GM12878 (cell line): ENCODE measurements around the gene ZDHHC21. TPM values are rescaled to one million over a fixed set of nuclear protein-coding genes. Genes with fewer than 3 reads are reported as not detected.

Source experiments
- CREB1 ChIP-seq: IDR thresholded peaks from 2 replicates; pipeline ENCODE4 v1.6.1; 2012; ENCODE audit warnings: low read depth, mild to moderate bottlenecking, inconsistent platforms
- ESRRA ChIP-seq: IDR thresholded peaks from 2 replicates; pipeline ENCODE4 v1.6.1; 2012; ENCODE audit warnings: mild to moderate bottlenecking, low read length, improper control_type of control experiment
- IRF3 ChIP-seq: fragments of 450-650 bp; IDR thresholded peaks from 2 replicates; pipeline ENCODE4 v1.6.1; 2014; ENCODE audit warnings: mild to moderate bottlenecking
- JUNB ChIP-seq: IDR thresholded peaks from 2 replicates; pipeline ENCODE4 v1.6.1; 2016; ENCODE audit warnings: antibody characterized with exemption, mild to moderate bottlenecking
- JUND ChIP-seq: IDR thresholded peaks from 2 replicates; pipeline ENCODE4 v1.6.1; 2012; ENCODE audit warnings: low read depth, mild to moderate bottlenecking, low read length, improper control_type of control experiment, moderate library complexity
- KDM1A ChIP-seq: fragments of 200-600 bp; sonication (generic); IDR thresholded peaks from 2 replicates; pipeline ENCODE4 v1.6.1; 2016; ENCODE audit warnings: borderline replicate concordance
- KLF5 ChIP-seq: fragments of 450-650 bp; IDR thresholded peaks from 2 replicates; pipeline ENCODE4 v1.6.1; 2014; ENCODE audit warnings: mild to moderate bottlenecking; ENCODE audit not compliant: partially characterized antibody
- NFIC ChIP-seq: IDR thresholded peaks from 2 replicates; pipeline ENCODE4 v1.6.1; 2012; ENCODE audit warnings: low read depth, mild to moderate bottlenecking, inconsistent platforms, low read length, moderate library complexity
- NFXL1 ChIP-seq: fragments of 450-650 bp; IDR thresholded peaks from 2 replicates; pipeline ENCODE4 v1.6.1; 2017; ENCODE audit warnings: antibody characterized with exemption, mild to moderate bottlenecking, borderline replicate concordance
- NR2C2 ChIP-seq: IDR thresholded peaks from 2 replicates; pipeline ENCODE4 v1.6.1; 2011; ENCODE audit warnings: borderline replicate concordance, low read depth; ENCODE audit not compliant: control insufficient read depth, insufficient read length
- PAX8 ChIP-seq: fragments of 450-650 bp; IDR thresholded peaks from 2 replicates; pipeline ENCODE4 v1.6.1; 2017; ENCODE audit warnings: mild to moderate bottlenecking, moderate library complexity
- PKNOX1 ChIP-seq: fragments of 450-650 bp; IDR thresholded peaks from 2 replicates; pipeline ENCODE4 v1.6.1; 2016; ENCODE audit warnings: mild to moderate bottlenecking
- PRDM15 ChIP-seq: fragments of 450-650 bp; formaldehyde crosslinking; IDR thresholded peaks from 2 replicates; pipeline ENCODE4 v1.4.0; 2020; ENCODE audit warnings: mild to moderate bottlenecking, moderate library complexity
- RBBP5 ChIP-seq: fragments of 200-600 bp; sonication (generic); conservative IDR thresholded peaks from 2 replicates; pipeline ENCODE4 v1.6.1; 2016
- TARDBP ChIP-seq: IDR thresholded peaks from 2 replicates; pipeline ENCODE4 v1.6.1; 2016; ENCODE audit warnings: borderline replicate concordance
- ZNF217 ChIP-seq: fragments of 450-650 bp; IDR thresholded peaks from 2 replicates; pipeline ENCODE4 v1.6.1; 2017; ENCODE audit warnings: antibody characterized with exemption, mild to moderate bottlenecking
- ZNF622 ChIP-seq: fragments of 450-650 bp; IDR thresholded peaks from 2 replicates; pipeline ENCODE4 v1.6.1; 2017; ENCODE audit warnings: mild to moderate bottlenecking, inconsistent platforms
- ZNF687 ChIP-seq: fragments of 450-650 bp; IDR thresholded peaks from 2 replicates; pipeline ENCODE4 v1.6.1; 2017; ENCODE audit warnings: mild to moderate bottlenecking, moderate library complexity
- ZSCAN29 ChIP-seq: fragments of 450-650 bp; IDR thresholded peaks from 2 replicates; pipeline ENCODE4 v1.6.1; 2017; ENCODE audit warnings: mild to moderate bottlenecking, moderate library complexity
- polyA plus RNA-seq, 11 experiments: library from polyadenylated mRNA; depleted of rRNA in 4 of 11; unstranded in 6 of 11; stranded (reverse) in 5 of 11; fragments of >200 nt; fragmentation: Nextera tagmentation in 4 of 11; fragmentation: Illumina TruSeq in 1 of 11; extraction: Ambion mirVana in 4 of 11; extraction: Trizol in 1 of 11; gene quantifications; 1 replicate in 1 of 11; 2 replicates in 10 of 11; pipeline versions ENCODE4 v1.2.1 to v1.2.3, GENCODE V29; 2011 to 2016; ENCODE audit warnings: inconsistent platforms in 2 of 11, missing spikeins in 2 of 11, low read depth in 1 of 11
- total RNA-seq, 4 experiments: library from RNA; depleted of rRNA in 3 of 4; stranded (reverse); fragments of >200 nt in 3 of 4; fragmentation: Illumina TruSeq in 1 of 4; extraction: Trizol in 1 of 4; gene quantifications; 2 replicates each; pipeline versions ENCODE4 v1.2.1 to v1.2.3, GENCODE V29; 2013 to 2021
- TF ChIP-seq, protein P1 (sequence below): fragments of 450-650 bp; conservative IDR thresholded peaks from 2 replicates; pipeline ENCODE4 v1.6.1; 2017; ENCODE audit warnings: mild to moderate bottlenecking, moderate library complexity

The ZDHHC21 gene
- total and polyA plus RNA-seq, 10 of the 15 experiments (the other 5 are each of a cell fraction or from before 2014, with no cell fraction given) = 2.6 to 14.6 (median 9.1) TPM

DNA sequence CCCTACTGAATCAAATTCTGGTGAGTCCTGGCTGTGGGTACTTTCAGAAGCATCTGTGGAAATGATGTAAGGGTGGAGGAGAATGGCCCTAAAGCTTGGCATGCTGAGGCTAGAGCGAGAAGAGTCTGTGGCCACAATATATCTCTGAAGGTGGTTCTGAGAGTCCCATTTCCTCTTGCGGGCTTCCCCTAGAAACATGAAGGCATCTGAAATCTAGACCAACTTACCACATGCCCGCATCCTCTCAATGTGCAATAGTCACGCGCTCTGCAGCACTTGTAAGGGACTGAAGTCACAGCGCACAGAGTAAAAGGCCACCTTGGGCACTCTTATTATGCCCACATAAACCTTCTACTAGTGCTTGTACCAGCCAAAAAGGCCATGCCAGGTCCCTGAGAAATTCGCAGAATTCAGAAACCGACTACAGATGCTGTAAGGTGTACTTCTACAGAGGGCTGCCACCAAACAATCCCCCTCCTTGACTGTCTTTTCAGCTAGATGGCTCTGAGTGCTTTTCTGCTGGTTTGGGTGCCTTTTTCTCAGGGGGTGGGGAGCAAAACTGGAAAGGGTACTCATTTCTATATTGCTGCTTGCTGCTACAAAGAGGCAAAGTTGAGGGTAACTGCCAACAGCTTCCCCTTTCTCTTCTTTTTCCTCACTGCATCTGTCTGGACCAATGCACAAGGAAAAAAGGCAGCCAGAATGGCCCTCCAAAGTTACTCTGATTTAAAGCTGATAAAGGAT lies 107.3 kb downstream of the ZDHHC21 start (continued):
- TF ChIP-seq KLF5 (no peak), KDM1A (no peak), NFXL1 (no peak), NFIC (peak; percentile 86), ZNF622 (no peak), ZSCAN29 (no peak), PAX8 (no peak), RBBP5 (no peak), IRF3 (no peak), CREB1 (no peak), ZNF217 (no peak), NR2C2 (no peak), PKNOX1 (no peak), ZNF687 (no peak), TARDBP (no peak), PRDM15 (CRISPR knock-in tag) (no peak), JUND (no peak), ESRRA (no peak), JUNB (no peak)
- TF ChIP-seq, protein P1, sequence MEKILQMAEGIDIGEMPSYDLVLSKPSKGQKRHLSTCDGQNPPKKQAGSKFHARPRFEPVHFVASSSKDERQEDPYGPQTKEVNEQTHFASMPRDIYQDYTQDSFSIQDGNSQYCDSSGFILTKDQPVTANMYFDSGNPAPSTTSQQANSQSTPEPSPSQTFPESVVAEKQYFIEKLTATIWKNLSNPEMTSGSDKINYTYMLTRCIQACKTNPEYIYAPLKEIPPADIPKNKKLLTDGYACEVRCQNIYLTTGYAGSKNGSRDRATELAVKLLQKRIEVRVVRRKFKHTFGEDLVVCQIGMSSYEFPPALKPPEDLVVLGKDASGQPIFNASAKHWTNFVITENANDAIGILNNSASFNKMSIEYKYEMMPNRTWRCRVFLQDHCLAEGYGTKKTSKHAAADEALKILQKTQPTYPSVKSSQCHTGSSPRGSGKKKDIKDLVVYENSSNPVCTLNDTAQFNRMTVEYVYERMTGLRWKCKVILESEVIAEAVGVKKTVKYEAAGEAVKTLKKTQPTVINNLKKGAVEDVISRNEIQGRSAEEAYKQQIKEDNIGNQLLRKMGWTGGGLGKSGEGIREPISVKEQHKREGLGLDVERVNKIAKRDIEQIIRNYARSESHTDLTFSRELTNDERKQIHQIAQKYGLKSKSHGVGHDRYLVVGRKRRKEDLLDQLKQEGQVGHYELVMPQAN = no peak
